WTC11 (cell line): Measurements from ENCODE around the gene PALD1. TPM values are rescaled to one million over a fixed set of nuclear protein-coding genes. Genes with fewer than 3 reads are reported as not detected.

Experiments used
- ATAC-seq: fragments of 200-7000 bp; cut with Tn5 transposase; 2 replicates; pipeline ENCODE4 v1.10.0; 2021; ENCODE audit warnings: mild to moderate bottlenecking, moderate library complexity
- CTCF ChIA-PET: fragments of 300-600 bp; sonication (Branson Sonifier 250); formaldehyde crosslinking; loops from one replicate; lab custom pipeline; 2021; ENCODE audit warnings: antibody characterized with exemption; lab: Charles Lee
- POLR2A ChIA-PET: fragments of 350-600 bp; sonication (Branson Sonifier 250); formaldehyde crosslinking; loops from one replicate; lab custom pipeline; 2021; ENCODE audit warnings: antibody characterized with exemption; lab: Charles Lee
- DNase-seq: peaks from one replicate; pipeline ENCODE4 v3.0.0; 2021; ENCODE audit warnings: low spot score
- H3K27ac Mint-ChIP-seq: 2 replicates; pipeline ENCODE4 v1.8.0; 2021; ENCODE audit warnings: mixed read lengths
- H3K27me3 Mint-ChIP-seq: 2 replicates; pipeline ENCODE4 v1.8.0; 2021; ENCODE audit warnings: low read depth, mild to moderate bottlenecking, moderate library complexity, mixed read lengths
- H3K36me3 Mint-ChIP-seq: 2 replicates; pipeline ENCODE4 v1.8.0; 2021; ENCODE audit warnings: mixed read lengths
- H3K4me1 Mint-ChIP-seq: 2 replicates; pipeline ENCODE4 v1.8.0; 2022; ENCODE audit warnings: mixed read lengths
- H3K4me3 Mint-ChIP-seq: 2 replicates; pipeline ENCODE4 v1.8.0; 2021; ENCODE audit warnings: mild to moderate bottlenecking, moderate library complexity, mixed read lengths
- H3K9me3 Mint-ChIP-seq: 2 replicates; pipeline ENCODE4 v1.8.0; 2021; ENCODE audit warnings: mixed read lengths
- ATF1 ChIP-seq: sonication (generic); formaldehyde crosslinking; IDR thresholded peaks from 2 replicates; pipeline ENCODE4 v1.8.1; 2023; ENCODE audit warnings: mild to moderate bottlenecking, moderate library complexity, missing genetic modification reagents
- CREM ChIP-seq: sonication (generic); formaldehyde crosslinking; IDR thresholded peaks from 2 replicates; pipeline ENCODE4 v1.8.1; 2022; ENCODE audit warnings: mild to moderate bottlenecking, missing genetic modification reagents, moderate library complexity
- FOXP1 ChIP-seq: sonication (generic); formaldehyde crosslinking; IDR thresholded peaks from 2 replicates; pipeline ENCODE4 v1.8.0; 2022; ENCODE audit warnings: missing genetic modification reagents, mild to moderate bottlenecking, moderate library complexity, borderline replicate concordance
- NFYB ChIP-seq: sonication (generic); formaldehyde crosslinking; conservative IDR thresholded peaks from 2 replicates; pipeline ENCODE4 v1.8.0; 2022; ENCODE audit warnings: low read depth, missing genetic modification reagents
- SP1 ChIP-seq: sonication (generic); formaldehyde crosslinking; conservative IDR thresholded peaks from 2 replicates; pipeline ENCODE4 v1.8.1; 2022; ENCODE audit warnings: missing genetic modification reagents
- total RNA-seq: library from RNA; stranded (reverse); gene quantifications from 3 replicates; pipeline ENCODE4 v1.2.3, GENCODE V29; 2021
- TF ChIP-seq, protein P1 (sequence below): sonication (generic); formaldehyde crosslinking; IDR thresholded peaks from 2 replicates; pipeline ENCODE4 v1.8.0; 2023; ENCODE audit warnings: missing genetic modification reagents, mild to moderate bottlenecking, borderline replicate concordance
- TF ChIP-seq, protein P2 (sequence below): sonication (generic); formaldehyde crosslinking; conservative IDR thresholded peaks from 2 replicates; pipeline ENCODE4 v1.8.1; 2023; ENCODE audit warnings: mild to moderate bottlenecking, low read depth, missing genetic modification reagents, moderate library complexity
- TF ChIP-seq, protein P3 (sequence below): sonication (generic); formaldehyde crosslinking; IDR thresholded peaks from 2 replicates; pipeline ENCODE4 v1.8.1; 2023; ENCODE audit warnings: mild to moderate bottlenecking, missing genetic modification reagents
- TF ChIP-seq, protein P4 (sequence below): sonication (generic); formaldehyde crosslinking; IDR thresholded peaks from 2 replicates; pipeline ENCODE4 v1.8.1; 2022; ENCODE audit warnings: mild to moderate bottlenecking, moderate library complexity, missing genetic modification reagents

Gene PALD1
- total RNA-seq, 1 experiment from 2014 or later = 43.6 TPM

- H3K27ac Mint-ChIP-seq = no peak overlapping the region
- ATAC-seq = no peak
- H3K9me3 Mint-ChIP-seq = no peaks in the 10 kb centered on the region
- TF ChIP-seq, protein P1, sequence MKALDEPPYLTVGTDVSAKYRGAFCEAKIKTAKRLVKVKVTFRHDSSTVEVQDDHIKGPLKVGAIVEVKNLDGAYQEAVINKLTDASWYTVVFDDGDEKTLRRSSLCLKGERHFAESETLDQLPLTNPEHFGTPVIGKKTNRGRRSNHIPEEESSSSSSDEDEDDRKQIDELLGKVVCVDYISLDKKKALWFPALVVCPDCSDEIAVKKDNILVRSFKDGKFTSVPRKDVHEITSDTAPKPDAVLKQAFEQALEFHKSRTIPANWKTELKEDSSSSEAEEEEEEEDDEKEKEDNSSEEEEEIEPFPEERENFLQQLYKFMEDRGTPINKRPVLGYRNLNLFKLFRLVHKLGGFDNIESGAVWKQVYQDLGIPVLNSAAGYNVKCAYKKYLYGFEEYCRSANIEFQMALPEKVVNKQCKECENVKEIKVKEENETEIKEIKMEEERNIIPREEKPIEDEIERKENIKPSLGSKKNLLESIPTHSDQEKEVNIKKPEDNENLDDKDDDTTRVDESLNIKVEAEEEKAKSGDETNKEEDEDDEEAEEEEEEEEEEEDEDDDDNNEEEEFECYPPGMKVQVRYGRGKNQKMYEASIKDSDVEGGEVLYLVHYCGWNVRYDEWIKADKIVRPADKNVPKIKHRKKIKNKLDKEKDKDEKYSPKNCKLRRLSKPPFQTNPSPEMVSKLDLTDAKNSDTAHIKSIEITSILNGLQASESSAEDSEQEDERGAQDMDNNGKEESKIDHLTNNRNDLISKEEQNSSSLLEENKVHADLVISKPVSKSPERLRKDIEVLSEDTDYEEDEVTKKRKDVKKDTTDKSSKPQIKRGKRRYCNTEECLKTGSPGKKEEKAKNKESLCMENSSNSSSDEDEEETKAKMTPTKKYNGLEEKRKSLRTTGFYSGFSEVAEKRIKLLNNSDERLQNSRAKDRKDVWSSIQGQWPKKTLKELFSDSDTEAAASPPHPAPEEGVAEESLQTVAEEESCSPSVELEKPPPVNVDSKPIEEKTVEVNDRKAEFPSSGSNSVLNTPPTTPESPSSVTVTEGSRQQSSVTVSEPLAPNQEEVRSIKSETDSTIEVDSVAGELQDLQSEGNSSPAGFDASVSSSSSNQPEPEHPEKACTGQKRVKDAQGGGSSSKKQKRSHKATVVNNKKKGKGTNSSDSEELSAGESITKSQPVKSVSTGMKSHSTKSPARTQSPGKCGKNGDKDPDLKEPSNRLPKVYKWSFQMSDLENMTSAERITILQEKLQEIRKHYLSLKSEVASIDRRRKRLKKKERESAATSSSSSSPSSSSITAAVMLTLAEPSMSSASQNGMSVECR (CRISPR knock-in tag) = no peak
- TF ChIP-seq SP1 (CRISPR knock-in tag) = 0 out of 2 replicates have a peak, but pooled peaks have one; percentile 14
- CTCF ChIA-PET = interaction anchor here (0.5 kb wide), 1 partner anchor 190 kb away, joined by 3 read pairs; no protein-coding TSS in a partner anchor
- H3K36me3 Mint-ChIP-seq = no peaks in the 10 kb centered on the region
- peak overlapping the region; percentile 64 for H3K4me3 Mint-ChIP-seq
- peaks cover 73% of the 10 kb centered on the region for H3K4me1 Mint-ChIP-seq
- no peak for DNase-seq
- POLR2A ChIA-PET = interaction anchor here (0.6 kb wide), 1 partner anchor 66 kb away, joined by 4 read pairs; no protein-coding TSS in a partner anchor
- H3K27me3 Mint-ChIP-seq = peaks cover 54% of the 10 kb centered on the region
Observed at GRCh38 chr10:70457759-70458305, 20.7 kb upstream of the PALD1 start.

DNA sequence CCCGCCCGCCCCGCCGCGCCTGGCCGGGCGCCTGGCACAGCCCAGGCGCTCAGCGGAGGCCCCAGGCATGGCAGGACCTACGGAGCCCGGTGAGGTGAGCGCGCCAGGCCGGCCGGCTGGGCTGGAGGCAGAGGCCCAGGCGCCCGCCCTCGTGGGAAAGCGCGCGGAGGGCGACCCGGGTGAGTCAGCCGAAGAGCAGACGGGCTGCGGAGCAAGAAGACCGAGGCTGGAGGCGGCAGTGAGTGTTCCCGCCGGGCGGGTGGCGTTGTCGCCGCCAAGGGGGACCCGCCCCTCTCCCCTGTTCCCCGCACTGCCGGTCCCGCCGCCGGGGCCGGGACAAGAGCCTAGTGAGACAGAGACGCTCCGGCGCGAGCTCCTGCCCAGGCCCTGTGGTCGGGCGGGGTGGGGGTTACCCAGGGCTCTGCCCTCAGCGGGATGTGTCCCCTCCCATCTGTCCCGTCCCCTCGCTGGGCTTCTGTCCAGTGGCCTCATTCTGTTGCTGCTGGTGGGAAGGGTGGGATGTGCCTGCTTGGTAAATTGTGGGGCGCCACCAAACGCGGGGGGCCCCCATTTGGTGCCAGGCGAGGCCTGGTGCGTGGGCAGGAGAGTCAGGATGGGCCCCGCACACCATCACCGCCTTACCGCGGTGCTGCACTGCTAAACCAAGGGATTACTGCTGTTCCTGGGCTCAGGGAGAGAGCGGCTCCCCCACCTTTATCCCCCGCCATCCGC lies 20.1 kb upstream of the PALD1 start:
- POLR2A ChIA-PET = interaction anchor here (0.6 kb wide), 1 partner anchor 65 kb away, joined by 4 read pairs; no protein-coding TSS in a partner anchor
- H3K9me3 Mint-ChIP-seq = no peaks in the 10 kb centered on the region

GRCh38 chr10:70459061-70459773 lies 19.4 kb upstream of the PALD1 start:
- ChIA-PET POLR2A (interaction anchor here (0.8 to 2.6 kb wide), 3 partner anchors 17 to 54 kb away, joined by 3 to 7 read pairs (median 4); no protein-coding TSS in a partner anchor), CTCF (interaction anchor here (0.6 to 9.3 kb wide), 18 partner anchors 8 to 434 kb away, joined by 3 to 187 read pairs (median 7); partner anchors contain the start of genes EIF4EBP2, NODAL and PALD1)
- H3K4me3 Mint-ChIP-seq = peak overlapping the region; percentile 76
- no peak overlapping the region for H3K27ac Mint-ChIP-seq
- H3K9me3 Mint-ChIP-seq = no peaks in the 10 kb centered on the region
- TF ChIP-seq, protein P2, sequence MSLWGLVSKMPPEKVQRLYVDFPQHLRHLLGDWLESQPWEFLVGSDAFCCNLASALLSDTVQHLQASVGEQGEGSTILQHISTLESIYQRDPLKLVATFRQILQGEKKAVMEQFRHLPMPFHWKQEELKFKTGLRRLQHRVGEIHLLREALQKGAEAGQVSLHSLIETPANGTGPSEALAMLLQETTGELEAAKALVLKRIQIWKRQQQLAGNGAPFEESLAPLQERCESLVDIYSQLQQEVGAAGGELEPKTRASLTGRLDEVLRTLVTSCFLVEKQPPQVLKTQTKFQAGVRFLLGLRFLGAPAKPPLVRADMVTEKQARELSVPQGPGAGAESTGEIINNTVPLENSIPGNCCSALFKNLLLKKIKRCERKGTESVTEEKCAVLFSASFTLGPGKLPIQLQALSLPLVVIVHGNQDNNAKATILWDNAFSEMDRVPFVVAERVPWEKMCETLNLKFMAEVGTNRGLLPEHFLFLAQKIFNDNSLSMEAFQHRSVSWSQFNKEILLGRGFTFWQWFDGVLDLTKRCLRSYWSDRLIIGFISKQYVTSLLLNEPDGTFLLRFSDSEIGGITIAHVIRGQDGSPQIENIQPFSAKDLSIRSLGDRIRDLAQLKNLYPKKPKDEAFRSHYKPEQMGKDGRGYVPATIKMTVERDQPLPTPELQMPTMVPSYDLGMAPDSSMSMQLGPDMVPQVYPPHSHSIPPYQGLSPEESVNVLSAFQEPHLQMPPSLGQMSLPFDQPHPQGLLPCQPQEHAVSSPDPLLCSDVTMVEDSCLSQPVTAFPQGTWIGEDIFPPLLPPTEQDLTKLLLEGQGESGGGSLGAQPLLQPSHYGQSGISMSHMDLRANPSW (CRISPR knock-in tag) = no peak
- no peak for TF ChIP-seq NFYB (CRISPR knock-in tag)
- TF ChIP-seq SP1 (CRISPR knock-in tag) = no peak
- TF ChIP-seq, protein P3, sequence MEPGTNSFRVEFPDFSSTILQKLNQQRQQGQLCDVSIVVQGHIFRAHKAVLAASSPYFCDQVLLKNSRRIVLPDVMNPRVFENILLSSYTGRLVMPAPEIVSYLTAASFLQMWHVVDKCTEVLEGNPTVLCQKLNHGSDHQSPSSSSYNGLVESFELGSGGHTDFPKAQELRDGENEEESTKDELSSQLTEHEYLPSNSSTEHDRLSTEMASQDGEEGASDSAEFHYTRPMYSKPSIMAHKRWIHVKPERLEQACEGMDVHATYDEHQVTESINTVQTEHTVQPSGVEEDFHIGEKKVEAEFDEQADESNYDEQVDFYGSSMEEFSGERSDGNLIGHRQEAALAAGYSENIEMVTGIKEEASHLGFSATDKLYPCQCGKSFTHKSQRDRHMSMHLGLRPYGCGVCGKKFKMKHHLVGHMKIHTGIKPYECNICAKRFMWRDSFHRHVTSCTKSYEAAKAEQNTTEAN = no peak
- peaks cover 54% of the 10 kb centered on the region for H3K27me3 Mint-ChIP-seq
- no peaks in the 10 kb centered on the region for H3K36me3 Mint-ChIP-seq
- DNase-seq (peak; percentile 50), ATAC-seq (no peak)
- H3K4me1 Mint-ChIP-seq = peaks cover 66% of the 10 kb centered on the region

More for the DNA sequence above, 20.1 kb upstream of the PALD1 start:
- peaks cover 54% of the 10 kb centered on the region for H3K27me3 Mint-ChIP-seq
- CTCF ChIA-PET = interaction anchor here (0.5 to 9.3 kb wide), 6 partner anchors 16 to 435 kb away, joined by 3 to 187 read pairs (median 4); no protein-coding TSS in a partner anchor
- H3K27ac Mint-ChIP-seq = no peak overlapping the region
- ATAC-seq (peak; percentile 3), DNase-seq (peak; percentile 54)
- peaks cover 70% of the 10 kb centered on the region for H3K4me1 Mint-ChIP-seq
- no peak for TF ChIP-seq ATF1 (CRISPR knock-in tag)
- no peak for TF ChIP-seq CREM
- 0 out of 2 replicates have a peak, but pooled peaks have one; percentile 17 for TF ChIP-seq FOXP1 (CRISPR knock-in tag)
- TF ChIP-seq, protein P4, sequence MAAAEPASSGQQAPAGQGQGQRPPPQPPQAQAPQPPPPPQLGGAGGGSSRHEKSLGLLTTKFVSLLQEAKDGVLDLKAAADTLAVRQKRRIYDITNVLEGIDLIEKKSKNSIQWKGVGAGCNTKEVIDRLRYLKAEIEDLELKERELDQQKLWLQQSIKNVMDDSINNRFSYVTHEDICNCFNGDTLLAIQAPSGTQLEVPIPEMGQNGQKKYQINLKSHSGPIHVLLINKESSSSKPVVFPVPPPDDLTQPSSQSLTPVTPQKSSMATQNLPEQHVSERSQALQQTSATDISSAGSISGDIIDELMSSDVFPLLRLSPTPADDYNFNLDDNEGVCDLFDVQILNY = peak; percentile 30; the same call in 1 of the 2 replicates
- 0 out of 2 replicates have a peak, but pooled peaks have one; percentile 11 for TF ChIP-seq SP1 (CRISPR knock-in tag)
- peak overlapping the region; percentile 76 for H3K4me3 Mint-ChIP-seq
- no peaks in the 10 kb centered on the region for H3K36me3 Mint-ChIP-seq
